ENCODE data around the gene SP3. TPM values are rescaled to one million over a fixed set of nuclear protein-coding genes. Genes with fewer than 3 reads are reported as not detected.

The SP3 gene
- total RNA-seq, 2 donors from 2014 or later, result 41.0 to 42.8 TPM

- Histone ChIP-seq H3K27ac (no peak overlapping the region), H3K4me3 (no peak overlapping the region), H3K27me3 (no peaks in the 10 kb centered on the region), H3K36me3 (replicated peaks in 1 of 2; ENCODE audit: insufficient read depth in 1 of 2, low read depth in 2 of 2) (no peaks in the 10 kb centered on the region), H3K4me1 (peaks cover 46% of the 10 kb centered on the region), H3K9me3 (no peaks in the 10 kb centered on the region)
- WGBS, 2 donors, result 67% methylated on average over 1 of the region's 1 CpG
- no peak for TF ChIP-seq CTCF (IDR thresholded peaks at IDR 0.05)
- TF ChIP-seq POLR2A (IDR thresholded peaks at IDR 0.05), result no peak
- ATAC-seq, result no peak
- intact Hi-C loops (cut with DNase I), result no loop called here
- no peak for DNase-seq
These were observed 28.3 kb upstream of the SP3 start for GRCh38 chr2:173993459-173993858.

GRCh38 chr2:173991856-173992588, 26.8 kb upstream of the SP3 start:
- 41 to 62% methylated on average over 5 of the region's 5 CpGs for WGBS, 2 donors
- peak overlapping the region in 2 of 4 donors; percentile 40 to 67 for H3K27ac ChIP-seq
- H3K4me1 ChIP-seq, result peaks cover 31% of the 10 kb centered on the region

GRCh38 chr2:173990970-173991819, 26.0 kb upstream of the SP3 start:
- no peaks in the 10 kb centered on the region for H3K36me3 ChIP-seq (replicated peaks in 1 of 2; ENCODE audit: insufficient read depth in 1 of 2, low read depth in 2 of 2)
- no peak overlapping the region for H3K4me3 ChIP-seq
- peak overlapping the region in 2 of 4 donors; percentile 40 to 67 for H3K27ac ChIP-seq
- WGBS, 2 donors, result 19 to 28% methylated on average over 13 of the region's 13 CpGs
- H3K9me3 ChIP-seq, result no peaks in the 10 kb centered on the region
- intact Hi-C loops (cut with DNase I), result no loop called here
- peak; percentile 72 for ATAC-seq
- H3K27me3 ChIP-seq, result no peaks in the 10 kb centered on the region
- H3K4me1 ChIP-seq, result peaks cover 23% of the 10 kb centered on the region
- peak; percentile 64 to 87 (median 80) for DNase-seq
- no peak for TF ChIP-seq CTCF (IDR thresholded peaks at IDR 0.05)
- TF ChIP-seq POLR2A (IDR thresholded peaks at IDR 0.05), result peak in 1 of 3 donors; percentile 16

More at GRCh38 chr2:173991856-173992588, 26.8 kb upstream of the SP3 start:
- no peak for TF ChIP-seq POLR2A (IDR thresholded peaks at IDR 0.05)
- ATAC-seq (peak; percentile 25), DNase-seq (peak in 3 of 4 donors; percentile 31 to 38 (median 32))
- Histone ChIP-seq H3K9me3 (no peaks in the 10 kb centered on the region), H3K36me3 (replicated peaks in 1 of 2; ENCODE audit: insufficient read depth in 1 of 2, low read depth in 2 of 2) (no peaks in the 10 kb centered on the region), H3K27me3 (no peaks in the 10 kb centered on the region), H3K4me3 (no peak overlapping the region)
- intact Hi-C loops (cut with DNase I), result no loop called here

GRCh38 chr2:173990245-173990644, 25.1 kb upstream of the SP3 start:
- Histone ChIP-seq H3K27ac (peak overlapping the region in 2 of 4 donors; percentile 40 to 67), H3K27me3 (no peaks in the 10 kb centered on the region), H3K4me3 (no peak overlapping the region), H3K9me3 (no peaks in the 10 kb centered on the region), H3K4me1 (peaks cover 32% of the 10 kb centered on the region), H3K36me3 (replicated peaks in 1 of 2; ENCODE audit: insufficient read depth in 1 of 2, low read depth in 2 of 2) (no peaks in the 10 kb centered on the region)
- intact Hi-C loops (cut with DNase I), result no loop called here
- TF ChIP-seq CTCF (IDR thresholded peaks at IDR 0.05) (no peak), POLR2A (IDR thresholded peaks at IDR 0.05) (no peak)
- DNase-seq, result no peak
- 69 to 72% methylated on average over 6 of the region's 6 CpGs for WGBS, 2 donors
- no peak for ATAC-seq

- no peaks in the 10 kb centered on the region for H3K9me3 ChIP-seq
- no peak for ATAC-seq
- WGBS, 2 donors, result 68 to 100% methylated on average over 1 of the region's 1 CpG
- no peaks in the 10 kb centered on the region for H3K36me3 ChIP-seq (replicated peaks in 1 of 2; ENCODE audit: insufficient read depth in 1 of 2, low read depth in 2 of 2)
- intact Hi-C loops (cut with DNase I), result no loop called here
- no peaks in the 10 kb centered on the region for H3K27me3 ChIP-seq
- H3K4me3 ChIP-seq, result no peak overlapping the region
- no peak for DNase-seq
- peaks cover 36% of the 10 kb centered on the region for H3K4me1 ChIP-seq
- no peak overlapping the region for H3K27ac ChIP-seq
- TF ChIP-seq POLR2A (IDR thresholded peaks at IDR 0.05) (no peak), CTCF (IDR thresholded peaks at IDR 0.05) (no peak)
These were observed 24.7 kb upstream of the SP3 start for GRCh38 chr2:173989884-173990215.

All from body of pancreas (tissue), 4 donors.